Neural progenitor cell (in vitro differentiated cells): ENCODE measurements around the gene SREBF2. TPM values are rescaled to one million over a fixed set of nuclear protein-coding genes. Genes with fewer than 3 reads are reported as not detected.

Experiments used
- DNase-seq: peaks from one replicate; pipeline ENCODE4 v3.0.0-alpha.2; 2016; ENCODE audit warnings: low spot score
- H2AFZ ChIP-seq: fragments of 200-600 bp; sonication (generic); replicated peaks from 2 replicates; pipeline ENCODE4 v1.6.1; 2016; ENCODE audit warnings: antibody characterized with exemption
- H3F3A ChIP-seq: fragments of 200-600 bp; sonication (generic); 2 replicates; pipeline ENCODE4 v1.6.1; 2016; ENCODE audit warnings: antibody characterized with exemption, low read depth
- H3K27ac ChIP-seq: fragments of 200-600 bp; sonication (generic); 2 replicates; pipeline ENCODE4 v1.5.1; 2016; ENCODE audit warnings: mild to moderate bottlenecking
- H3K27me3 ChIP-seq: fragments of 200-600 bp; sonication (generic); 2 replicates; pipeline ENCODE4 v1.6.1; 2016; ENCODE audit warnings: mild to moderate bottlenecking, moderate library complexity
- H3K36me3 ChIP-seq: fragments of 200-600 bp; sonication (generic); 2 replicates; pipeline ENCODE4 v1.5.1; 2016
- H3K4me1 ChIP-seq: fragments of 200-600 bp; sonication (generic); 2 replicates; pipeline ENCODE4 v1.6.1; 2016; ENCODE audit warnings: mixed run types
- H3K4me2 ChIP-seq: fragments of 200-600 bp; sonication (generic); 2 replicates; pipeline ENCODE4 v1.6.1; 2016
- H3K4me3 ChIP-seq: fragments of 200-600 bp; sonication (generic); 2 replicates; pipeline ENCODE4 v1.5.1; 2016
- H3K79me2 ChIP-seq: fragments of 200-600 bp; sonication (generic); 2 replicates; pipeline ENCODE4 v1.6.1; 2016; ENCODE audit warnings: low read depth
- H3K9ac ChIP-seq: fragments of 200-600 bp; sonication (generic); 2 replicates; pipeline ENCODE4 v1.6.1; 2016
- H3K9me3 ChIP-seq: fragments of 200-600 bp; sonication (generic); 2 replicates; pipeline ENCODE4 v1.5.1; 2016; ENCODE audit warnings: low read depth
- H4K20me1 ChIP-seq: fragments of 200-600 bp; sonication (generic); 2 replicates; pipeline ENCODE4 v1.6.1; 2016; ENCODE audit warnings: low read depth
- H3K27ac Mint-ChIP-seq: 3 replicates; pipeline ENCODE4 v1.8.0; 2021; ENCODE audit warnings: mixed read lengths
- H3K27me3 Mint-ChIP-seq: 2 replicates; pipeline ENCODE4 v1.8.0; 2022; ENCODE audit warnings: low read depth, mild to moderate bottlenecking, inconsistent platforms, moderate library complexity, mixed read lengths; ENCODE audit not compliant: insufficient read depth
- H3K36me3 Mint-ChIP-seq: 3 replicates; pipeline ENCODE4 v1.8.0; 2021; ENCODE audit warnings: mixed read lengths
- H3K4me1 Mint-ChIP-seq: 3 replicates; pipeline ENCODE4 v1.8.0; 2021; ENCODE audit warnings: mixed read lengths
- H3K4me3 Mint-ChIP-seq: 3 replicates; pipeline ENCODE4 v1.8.0; 2021; ENCODE audit warnings: mild to moderate bottlenecking, moderate library complexity, mixed read lengths
- H3K9me3 Mint-ChIP-seq: 3 replicates; pipeline ENCODE4 v1.8.0; 2020; ENCODE audit warnings: mixed read lengths
- EZH2 ChIP-seq: fragments of 200-600 bp; sonication (generic); IDR thresholded peaks from 2 replicates; pipeline ENCODE4 v1.6.1; 2017; ENCODE audit warnings: antibody characterized with exemption, mild to moderate bottlenecking, moderate library complexity
- EZH2phosphoT487 ChIP-seq: fragments of 200-600 bp; sonication (generic); IDR thresholded peaks from 2 replicates; pipeline ENCODE4 v1.6.1; 2017; ENCODE audit warnings: antibody characterized with exemption
- total RNA-seq: library from RNA; depleted of rRNA; stranded (reverse); fragments of >200 nt; gene quantifications from 2 replicates; pipeline ENCODE4 v1.2.3, GENCODE V29; 2015; ENCODE audit warnings: low replicate concordance
- TF ChIP-seq, protein P1 (sequence below): fragments of 200-600 bp; sonication (generic); IDR thresholded peaks from 2 replicates; pipeline ENCODE4 v1.5.1; 2017; ENCODE audit warnings: antibody characterized with exemption, mild to moderate bottlenecking

Gene SREBF2
- total RNA-seq, 1 donor from 2014 or later, result 64.0 TPM

DNA sequence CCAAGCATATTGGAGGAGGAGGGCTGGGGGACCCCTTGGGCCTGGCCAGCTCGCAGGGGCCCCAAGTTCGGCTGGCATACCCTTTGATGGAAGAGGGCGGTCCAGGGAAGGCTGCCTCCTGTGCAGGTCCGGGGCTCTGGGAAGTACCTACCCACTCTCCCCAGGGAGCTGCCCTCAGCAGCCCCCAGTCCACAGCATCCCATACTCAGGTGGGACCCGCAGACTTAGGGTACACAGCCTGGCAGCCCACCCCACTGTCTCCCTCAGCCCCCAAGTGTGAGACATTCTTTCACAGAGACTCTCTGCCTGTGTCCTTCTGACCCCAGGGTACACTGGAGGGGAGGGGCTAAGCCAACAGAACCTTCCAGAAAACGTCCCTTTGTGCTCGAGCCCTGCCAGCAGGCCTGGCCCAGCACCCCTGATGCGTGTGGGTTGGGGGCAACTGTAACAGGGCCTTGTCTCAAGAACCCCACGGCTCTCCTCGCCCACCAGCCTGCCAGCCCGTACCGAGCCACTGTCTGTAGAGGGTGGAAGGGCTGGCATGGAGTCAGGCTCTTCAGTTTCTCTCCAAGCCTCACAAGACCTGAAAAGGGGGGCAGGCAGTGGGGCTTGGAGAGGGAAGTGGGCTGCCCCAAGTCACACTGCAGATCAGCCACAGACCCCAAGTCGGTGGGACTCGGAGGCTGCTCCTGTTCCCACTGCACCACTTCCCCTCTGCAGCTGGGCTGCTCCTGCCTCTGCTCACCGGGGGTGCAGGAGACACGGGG is 100.7 kb downstream of the SREBF2 start:
- Mint-ChIP-seq H3K9me3 (no peaks in the 10 kb centered on the region), H3K4me1 (peaks cover 12% of the 10 kb centered on the region), H3K4me3 (no peak overlapping the region), H3K36me3 (peaks cover 8% of the 10 kb centered on the region), H3K27ac (no peak overlapping the region), H3K27me3 (peaks cover 3% of the 10 kb centered on the region)
- Histone ChIP-seq H3K9ac (no peak overlapping the region), H3K9me3 (no peaks in the 10 kb centered on the region), H3K36me3 (no peaks in the 10 kb centered on the region), H3K27me3 (no peaks in the 10 kb centered on the region), H4K20me1 (peaks cover 2% of the 10 kb centered on the region), H3K4me1 (peaks cover 2% of the 10 kb centered on the region), H3K27ac (no peak overlapping the region), H3K4me3 (no peak overlapping the region), H3K4me2 (no peak overlapping the region), H2AFZ (no peak overlapping the region), H3K79me2 (no peaks in the 10 kb centered on the region), H3F3A (peaks cover 5% of the 10 kb centered on the region)
- DNase-seq, result no peak
- no peak for TF ChIP-seq EZH2
- TF ChIP-seq EZH2phosphoT487, result no peak
- TF ChIP-seq, protein P1, sequence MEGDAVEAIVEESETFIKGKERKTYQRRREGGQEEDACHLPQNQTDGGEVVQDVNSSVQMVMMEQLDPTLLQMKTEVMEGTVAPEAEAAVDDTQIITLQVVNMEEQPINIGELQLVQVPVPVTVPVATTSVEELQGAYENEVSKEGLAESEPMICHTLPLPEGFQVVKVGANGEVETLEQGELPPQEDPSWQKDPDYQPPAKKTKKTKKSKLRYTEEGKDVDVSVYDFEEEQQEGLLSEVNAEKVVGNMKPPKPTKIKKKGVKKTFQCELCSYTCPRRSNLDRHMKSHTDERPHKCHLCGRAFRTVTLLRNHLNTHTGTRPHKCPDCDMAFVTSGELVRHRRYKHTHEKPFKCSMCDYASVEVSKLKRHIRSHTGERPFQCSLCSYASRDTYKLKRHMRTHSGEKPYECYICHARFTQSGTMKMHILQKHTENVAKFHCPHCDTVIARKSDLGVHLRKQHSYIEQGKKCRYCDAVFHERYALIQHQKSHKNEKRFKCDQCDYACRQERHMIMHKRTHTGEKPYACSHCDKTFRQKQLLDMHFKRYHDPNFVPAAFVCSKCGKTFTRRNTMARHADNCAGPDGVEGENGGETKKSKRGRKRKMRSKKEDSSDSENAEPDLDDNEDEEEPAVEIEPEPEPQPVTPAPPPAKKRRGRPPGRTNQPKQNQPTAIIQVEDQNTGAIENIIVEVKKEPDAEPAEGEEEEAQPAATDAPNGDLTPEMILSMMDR, result no peak

DNA sequence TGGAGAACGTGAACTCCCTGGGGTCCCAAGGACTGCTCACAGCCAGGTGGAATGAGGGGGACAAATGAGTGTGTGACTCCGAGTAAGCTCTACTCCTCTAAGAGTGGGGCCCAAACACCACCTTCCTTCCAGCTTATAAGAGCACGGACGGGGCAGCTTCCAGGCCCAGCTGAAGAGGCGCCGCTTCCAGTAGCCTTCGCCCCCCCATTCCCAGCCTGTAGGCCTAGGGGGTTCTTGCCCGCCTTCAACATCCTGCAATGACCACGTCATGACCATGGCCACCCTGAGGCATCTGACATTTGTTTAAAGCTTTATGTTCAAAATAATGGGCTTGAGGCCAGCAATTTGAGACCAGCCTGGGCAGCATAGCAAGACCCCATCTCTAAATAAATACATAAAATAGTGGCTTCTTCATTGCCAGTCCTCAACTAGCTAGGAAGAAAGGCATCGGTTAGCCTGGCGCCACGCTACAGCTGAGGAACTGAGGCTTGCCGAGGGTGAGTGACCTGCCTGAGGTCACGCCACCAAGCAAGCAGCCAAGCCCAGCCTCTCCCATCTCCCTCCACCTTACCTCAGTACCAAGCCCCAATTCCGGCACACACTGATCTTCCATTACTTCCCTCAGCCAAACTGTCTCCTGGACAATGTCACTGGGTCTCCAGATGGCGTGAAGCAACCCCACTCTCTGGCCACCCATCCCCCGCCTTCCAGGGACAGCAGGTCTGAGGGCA is 101.5 kb downstream of the SREBF2 start:
- peak overlapping the region; percentile 5 for H3K27ac Mint-ChIP-seq
- H3K9me3 ChIP-seq, result no peaks in the 10 kb centered on the region
- no peak overlapping the region for H3K9ac ChIP-seq
- H3K36me3 Mint-ChIP-seq, result peaks cover 8% of the 10 kb centered on the region
- no peak for DNase-seq
- H3K4me1 ChIP-seq, result no peaks in the 10 kb centered on the region
- peaks cover 11% of the 10 kb centered on the region for H4K20me1 ChIP-seq
- peaks cover under 1% of the 10 kb centered on the region for H3F3A ChIP-seq
- peaks cover 6% of the 10 kb centered on the region for H3K4me1 Mint-ChIP-seq
- no peak overlapping the region for H3K4me3 ChIP-seq
- H3K27me3 Mint-ChIP-seq, result peaks cover 3% of the 10 kb centered on the region
- no peaks in the 10 kb centered on the region for H3K27me3 ChIP-seq
- no peak overlapping the region for H3K27ac ChIP-seq
- no peak overlapping the region for H3K4me2 ChIP-seq
- TF ChIP-seq EZH2 (no peak), EZH2phosphoT487 (no peak)
- TF ChIP-seq, protein P1, result no peak
- peaks cover 1% of the 10 kb centered on the region for H3K79me2 ChIP-seq
- H2AFZ ChIP-seq, result no peak overlapping the region
- peak overlapping the region; percentile 46 for H3K4me3 Mint-ChIP-seq
- no peaks in the 10 kb centered on the region for H3K36me3 ChIP-seq
- no peaks in the 10 kb centered on the region for H3K9me3 Mint-ChIP-seq

DNA sequence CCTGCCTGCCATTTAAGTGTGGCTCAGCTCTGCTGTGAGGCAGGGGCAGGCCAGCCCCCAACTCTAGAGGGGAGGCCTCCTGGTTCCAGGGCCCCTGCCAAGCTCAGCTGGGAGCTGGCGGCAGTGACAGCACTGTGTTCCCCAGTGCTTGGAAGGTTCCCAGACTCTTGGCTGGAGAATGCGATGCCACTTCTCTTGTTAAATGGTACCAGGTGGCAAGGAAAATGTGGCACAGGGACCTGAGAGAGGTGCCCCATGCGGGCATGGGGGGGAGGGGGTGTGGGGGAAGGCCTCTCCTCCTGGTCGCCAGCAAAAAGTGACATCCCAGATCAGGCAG is 102.1 kb downstream of the SREBF2 start:
- H3K9me3 ChIP-seq, result no peaks in the 10 kb centered on the region
- no peak overlapping the region for H3K27ac Mint-ChIP-seq
- H3K79me2 ChIP-seq, result peaks cover 6% of the 10 kb centered on the region
- H2AFZ ChIP-seq, result no peak overlapping the region
- H3K9ac ChIP-seq, result no peak overlapping the region
- H3K36me3 Mint-ChIP-seq, result peaks cover 10% of the 10 kb centered on the region
- peaks cover 12% of the 10 kb centered on the region for H4K20me1 ChIP-seq
- TF ChIP-seq, protein P1, result no peak
- no peak for TF ChIP-seq EZH2
- no peak for TF ChIP-seq EZH2phosphoT487
- peaks cover 6% of the 10 kb centered on the region for H3K4me1 Mint-ChIP-seq
- H3K36me3 ChIP-seq, result no peaks in the 10 kb centered on the region
- no peak overlapping the region for H3K4me2 ChIP-seq
- no peak overlapping the region for H3K4me3 Mint-ChIP-seq
- no peaks in the 10 kb centered on the region for H3K9me3 Mint-ChIP-seq
- no peak overlapping the region for H3K27ac ChIP-seq
- no peak overlapping the region for H3K4me3 ChIP-seq
- DNase-seq, result no peak
- H3F3A ChIP-seq, result peaks cover 3% of the 10 kb centered on the region
- H3K27me3 Mint-ChIP-seq, result peaks cover 2% of the 10 kb centered on the region
- no peaks in the 10 kb centered on the region for H3K4me1 ChIP-seq
- no peaks in the 10 kb centered on the region for H3K27me3 ChIP-seq
